ENCODE data around the gene MIA2. TPM values are rescaled to one million over a fixed set of nuclear protein-coding genes. Genes with fewer than 3 reads are reported as not detected.

MIA2 gene
- total and polyA plus RNA-seq, 4 donors: 24.9 to 32.2 (median 28.3) TPM

GRCh38 chr14:39319381-39319780 is 85.7 kb downstream of the MIA2 start:
- no peaks in the 10 kb centered on the region for H3K9me3 ChIP-seq (ENCODE audit: control insufficient read depth in 4 of 4, insufficient read depth in 3 of 4, low read length in 3 of 4)
- H3K9ac ChIP-seq (ENCODE audit: insufficient read depth in 1 of 2, low read length in 2 of 2): no peak overlapping the region
- no peaks in the 10 kb centered on the region for H3K4me1 ChIP-seq (ENCODE audit: control insufficient read depth in 5 of 5, insufficient read depth in 5 of 5, low read length in 5 of 5)
- TF ChIP-seq CTCF (IDR thresholded peaks at IDR 0.05; ENCODE audit: control extremely low read depth, extremely low read depth): no peak
- DNase-seq: no peak
- H3K27me3 ChIP-seq (ENCODE audit: control insufficient read depth in 3 of 3, insufficient read depth in 3 of 3, low read length in 2 of 3): no peaks in the 10 kb centered on the region
- no peak overlapping the region for H3K4me3 ChIP-seq
- H3K27ac ChIP-seq (ENCODE audit: low read depth in 1 of 2, low read length in 1 of 2): no peak overlapping the region
- no peak for ATAC-seq (ENCODE audit: insufficient read depth, low FRiP score)
- peaks cover 0 to 17% (median 3%) of the 10 kb centered on the region in 4 donors for H3K36me3 ChIP-seq (ENCODE audit: control insufficient read depth in 4 of 4, insufficient read depth in 4 of 4, low read length in 4 of 4)

GRCh38 chr14:39320318-39320717 is 86.6 kb downstream of the MIA2 start:
- Histone ChIP-seq H3K4me3 (no peak overlapping the region), H3K27me3 (ENCODE audit: control insufficient read depth in 3 of 3, insufficient read depth in 3 of 3, low read length in 2 of 3) (no peaks in the 10 kb centered on the region), H3K9ac (ENCODE audit: insufficient read depth in 1 of 2, low read length in 2 of 2) (no peak overlapping the region), H3K36me3 (ENCODE audit: control insufficient read depth in 4 of 4, insufficient read depth in 4 of 4, low read length in 4 of 4) (peaks cover 0 to 17% (median 6%) of the 10 kb centered on the region in 4 donors), H3K9me3 (ENCODE audit: control insufficient read depth in 4 of 4, insufficient read depth in 3 of 4, low read length in 3 of 4) (no peaks in the 10 kb centered on the region), H3K4me1 (ENCODE audit: control insufficient read depth in 5 of 5, insufficient read depth in 5 of 5, low read length in 5 of 5) (no peaks in the 10 kb centered on the region), H3K27ac (ENCODE audit: low read depth in 1 of 2, low read length in 1 of 2) (no peak overlapping the region)
- ATAC-seq (ENCODE audit: insufficient read depth, low FRiP score): no peak
- no peak for DNase-seq
- TF ChIP-seq CTCF (IDR thresholded peaks at IDR 0.05; ENCODE audit: control extremely low read depth, extremely low read depth): no peak
- WGBS, 2 donors: 97 to 100% methylated on average over 1 of the region's 1 CpG

- Histone ChIP-seq H3K4me1 (ENCODE audit: control insufficient read depth in 5 of 5, insufficient read depth in 5 of 5, low read length in 5 of 5) (no peaks in the 10 kb centered on the region), H3K9me3 (ENCODE audit: control insufficient read depth in 4 of 4, insufficient read depth in 3 of 4, low read length in 3 of 4) (no peaks in the 10 kb centered on the region), H3K4me3 (no peak overlapping the region), H3K36me3 (ENCODE audit: control insufficient read depth in 4 of 4, insufficient read depth in 4 of 4, low read length in 4 of 4) (peaks cover 0 to 10% (median 5%) of the 10 kb centered on the region in 4 donors), H3K27ac (ENCODE audit: low read depth in 1 of 2, low read length in 1 of 2) (no peak overlapping the region), H3K27me3 (ENCODE audit: control insufficient read depth in 3 of 3, insufficient read depth in 3 of 3, low read length in 2 of 3) (no peaks in the 10 kb centered on the region), H3K9ac (ENCODE audit: insufficient read depth in 1 of 2, low read length in 2 of 2) (no peak overlapping the region)
- DNase-seq: no peak
- TF ChIP-seq CTCF (IDR thresholded peaks at IDR 0.05; ENCODE audit: control extremely low read depth, extremely low read depth): no peak
- ATAC-seq (ENCODE audit: insufficient read depth, low FRiP score): no peak
Observed at GRCh38 chr14:39322807-39323206, 89.1 kb downstream of the MIA2 start.

- 92 to 94% methylated on average over 2 of the region's 2 CpGs for WGBS, 2 donors
- Histone ChIP-seq H3K9me3 (ENCODE audit: control insufficient read depth in 4 of 4, insufficient read depth in 3 of 4, low read length in 3 of 4) (no peaks in the 10 kb centered on the region), H3K27ac (ENCODE audit: low read depth in 1 of 2, low read length in 1 of 2) (no peak overlapping the region), H3K36me3 (ENCODE audit: control insufficient read depth in 4 of 4, insufficient read depth in 4 of 4, low read length in 4 of 4) (peaks cover 0 to 6% (median 3%) of the 10 kb centered on the region in 4 donors), H3K27me3 (ENCODE audit: control insufficient read depth in 3 of 3, insufficient read depth in 3 of 3, low read length in 2 of 3) (no peaks in the 10 kb centered on the region), H3K4me1 (ENCODE audit: control insufficient read depth in 5 of 5, insufficient read depth in 5 of 5, low read length in 5 of 5) (no peaks in the 10 kb centered on the region), H3K9ac (ENCODE audit: insufficient read depth in 1 of 2, low read length in 2 of 2) (no peak overlapping the region), H3K4me3 (no peak overlapping the region)
- DNase-seq (no peak), ATAC-seq (ENCODE audit: insufficient read depth, low FRiP score) (no peak)
- no peak for TF ChIP-seq CTCF (IDR thresholded peaks at IDR 0.05; ENCODE audit: control extremely low read depth, extremely low read depth)
Observed at GRCh38 chr14:39324097-39324496, 90.4 kb downstream of the MIA2 start.

All from lung (tissue), 12 donors.